Esophagus (tissue), 2 donors: ENCODE data around the gene ZDHHC3. TPM values are rescaled to one million over a fixed set of nuclear protein-coding genes. Genes with fewer than 3 reads are reported as not detected.

Source experiments
- H3K27ac ChIP-seq, 2 donors: one replicate each; pipeline ENCODE4 v1.5.1; 2013; ENCODE audit warnings: low read depth in 2 of 2, mild to moderate bottlenecking in 2 of 2, inconsistent platforms in 1 of 2, low read length in 1 of 2, moderate library complexity in 1 of 2
- H3K27me3 ChIP-seq, 2 donors: one replicate each; pipeline ENCODE4 v1.6.1; 2013; ENCODE audit warnings: low read length in 2 of 2, control low read depth in 1 of 2, mild to moderate bottlenecking in 1 of 2; ENCODE audit not compliant: insufficient read depth in 2 of 2, control insufficient read depth in 1 of 2
- H3K36me3 ChIP-seq, 2 donors: one replicate each; pipeline ENCODE4 v1.6.1; 2013; ENCODE audit warnings: low read length in 1 of 2; ENCODE audit not compliant: control insufficient read depth in 2 of 2, insufficient read depth in 2 of 2
- H3K4me1 ChIP-seq, 2 donors: one replicate each; pipeline ENCODE4 v1.6.1; 2013; ENCODE audit warnings: low read length in 1 of 2; ENCODE audit not compliant: control insufficient read depth in 2 of 2, insufficient read depth in 2 of 2
- H3K4me3 ChIP-seq, 2 donors: one replicate each; pipeline ENCODE4 v1.5.1; 2013; ENCODE audit warnings: low read length in 2 of 2, mild to moderate bottlenecking in 2 of 2, low read depth in 1 of 2, moderate library complexity in 1 of 2
- H3K9me3 ChIP-seq, 2 donors: one replicate each; pipeline ENCODE4 v1.6.1; 2013; ENCODE audit warnings: mild to moderate bottlenecking in 2 of 2, low read depth in 1 of 2, low read length in 1 of 2, moderate library complexity in 1 of 2; ENCODE audit not compliant: control insufficient read depth in 2 of 2, insufficient read depth in 1 of 2
- WGBS, 2 donors: extraction: QIAGEN DNeasy Blood & Tissue Kit; methylation state at CpG; one replicate each; pipeline ENCODE4 v1.1.7; 2013; 5-methylcytosine and 5-hydroxymethylcytosine counted together
- polyA plus RNA-seq, 2 donors: library from polyadenylated mRNA; stranded (reverse); fragments of 200-250 nt; gene quantifications; one replicate each; pipeline ENCODE4 v1.2.3, GENCODE V29; 2013
- donor health status: healthy with polysubstance abuse.
- donor health status: Bipolar disorder and iron deficiency.

Gene ZDHHC3
- polyA plus RNA-seq, 2 donors, result 26.0 to 50.1 TPM

GRCh38 chr3:44894485-44894884 lies 81.5 kb downstream of the ZDHHC3 start:
- WGBS, 2 donors, result 55 to 61% methylated on average over 5 of the region's 5 CpGs

GRCh38 chr3:44893097-44893496 lies 82.9 kb downstream of the ZDHHC3 start:
- H3K36me3 ChIP-seq, result no peaks in the 10 kb centered on the region
- no peaks in the 10 kb centered on the region for H3K9me3 ChIP-seq
- H3K4me1 ChIP-seq, result peaks cover 0 to 3% of the 10 kb centered on the region in 2 donors
- 28 to 38% methylated on average over 2 of the region's 2 CpGs for WGBS, 2 donors
- H3K27ac ChIP-seq, result no peak overlapping the region
- H3K27me3 ChIP-seq, result no peaks in the 10 kb centered on the region
- H3K4me3 ChIP-seq, result no peak overlapping the region

More at GRCh38 chr3:44894485-44894884, 81.5 kb downstream of the ZDHHC3 start:
- Histone ChIP-seq H3K27ac (no peak overlapping the region), H3K9me3 (no peaks in the 10 kb centered on the region), H3K36me3 (no peaks in the 10 kb centered on the region), H3K4me3 (no peak overlapping the region), H3K4me1 (peaks cover 0 to 3% of the 10 kb centered on the region in 2 donors), H3K27me3 (no peaks in the 10 kb centered on the region)

GRCh38 chr3:44892689-44893088 lies 83.3 kb downstream of the ZDHHC3 start:
- no peaks in the 10 kb centered on the region for H3K27me3 ChIP-seq
- WGBS, 2 donors, result 54 to 59% methylated on average over 3 of the region's 3 CpGs
- no peaks in the 10 kb centered on the region for H3K36me3 ChIP-seq

GRCh38 chr3:44890852-44891251 lies 85.1 kb downstream of the ZDHHC3 start:
- no peak overlapping the region for H3K4me3 ChIP-seq
- 75 to 77% methylated on average over 3 of the region's 3 CpGs for WGBS, 2 donors
- no peaks in the 10 kb centered on the region for H3K9me3 ChIP-seq

More at GRCh38 chr3:44892689-44893088, 83.3 kb downstream of the ZDHHC3 start:
- H3K9me3 ChIP-seq, result no peaks in the 10 kb centered on the region
- no peak overlapping the region for H3K4me3 ChIP-seq
- no peak overlapping the region for H3K27ac ChIP-seq
- peaks cover 0 to 3% of the 10 kb centered on the region in 2 donors for H3K4me1 ChIP-seq

GRCh38 chr3:44890258-44890657 lies 85.7 kb downstream of the ZDHHC3 start:
- no peaks in the 10 kb centered on the region for H3K27me3 ChIP-seq
- no peaks in the 10 kb centered on the region for H3K9me3 ChIP-seq
- no peak overlapping the region for H3K27ac ChIP-seq
- H3K4me1 ChIP-seq, result peaks cover 2 to 13% of the 10 kb centered on the region in 2 donors
- WGBS, 2 donors, result 66 to 67% methylated on average over 3 of the region's 3 CpGs
- H3K36me3 ChIP-seq, result no peaks in the 10 kb centered on the region
- no peak overlapping the region for H3K4me3 ChIP-seq

More at GRCh38 chr3:44890852-44891251, 85.1 kb downstream of the ZDHHC3 start:
- no peak overlapping the region for H3K27ac ChIP-seq
- no peaks in the 10 kb centered on the region for H3K36me3 ChIP-seq
- no peaks in the 10 kb centered on the region for H3K27me3 ChIP-seq
- peaks cover 2 to 9% of the 10 kb centered on the region in 2 donors for H3K4me1 ChIP-seq

- no peak overlapping the region for H3K4me3 ChIP-seq
- 50 to 61% methylated on average over 7 of the region's 7 CpGs for WGBS, 2 donors
- H3K4me1 ChIP-seq, result peaks cover 2 to 19% of the 10 kb centered on the region in 2 donors
- peak overlapping the region in 1 of 2 donors; percentile 66 for H3K27ac ChIP-seq
- no peaks in the 10 kb centered on the region for H3K27me3 ChIP-seq
- no peaks in the 10 kb centered on the region for H3K36me3 ChIP-seq
- no peaks in the 10 kb centered on the region for H3K9me3 ChIP-seq
Observed at GRCh38 chr3:44887101-44887500, 88.9 kb downstream of the ZDHHC3 start.

GRCh38 chr3:44886561-44886960 lies 89.4 kb downstream of the ZDHHC3 start:
- Histone ChIP-seq H3K9me3 (no peaks in the 10 kb centered on the region), H3K27ac (peak overlapping the region in 1 of 2 donors; percentile 76), H3K4me1 (peaks cover 2 to 19% of the 10 kb centered on the region in 2 donors), H3K4me3 (no peak overlapping the region), H3K27me3 (no peaks in the 10 kb centered on the region), H3K36me3 (no peaks in the 10 kb centered on the region)
- WGBS, 2 donors, result 51 to 54% methylated on average over 3 of the region's 3 CpGs

GRCh38 chr3:44885618-44886017 lies 90.4 kb downstream of the ZDHHC3 start:
- Histone ChIP-seq H3K4me1 (peaks cover 2 to 19% of the 10 kb centered on the region in 2 donors), H3K36me3 (no peaks in the 10 kb centered on the region), H3K27me3 (no peaks in the 10 kb centered on the region), H3K27ac (peak overlapping the region in 1 of 2 donors; percentile 40), H3K9me3 (no peaks in the 10 kb centered on the region), H3K4me3 (no peak overlapping the region)
- WGBS, 2 donors, result 27 to 29% methylated on average over 4 of the region's 4 CpGs

- peaks cover 2 to 19% of the 10 kb centered on the region in 2 donors for H3K4me1 ChIP-seq
- no peaks in the 10 kb centered on the region for H3K27me3 ChIP-seq
- H3K27ac ChIP-seq, result peak overlapping the region in 1 of 2 donors; percentile 76
Observed at GRCh38 chr3:44883999-44884431, 92.0 kb downstream of the ZDHHC3 start.

GRCh38 chr3:44883213-44883955 lies 92.6 kb downstream of the ZDHHC3 start:
- Histone ChIP-seq H3K27me3 (no peaks in the 10 kb centered on the region), H3K27ac (peak overlapping the region; percentile 3 to 76), H3K4me1 (peaks cover 2 to 19% of the 10 kb centered on the region in 2 donors), H3K4me3 (no peak overlapping the region), H3K36me3 (no peaks in the 10 kb centered on the region), H3K9me3 (no peaks in the 10 kb centered on the region)
- WGBS, 2 donors, result 73 to 86% methylated on average over 5 of the region's 5 CpGs

More at GRCh38 chr3:44883999-44884431, 92.0 kb downstream of the ZDHHC3 start:
- no peak overlapping the region for H3K4me3 ChIP-seq
- H3K36me3 ChIP-seq, result no peaks in the 10 kb centered on the region
- H3K9me3 ChIP-seq, result no peaks in the 10 kb centered on the region
- 22 to 33% methylated on average over 4 of the region's 4 CpGs for WGBS, 2 donors
